T-helper 2 cell (primary cell): ENCODE data around the gene DTX3.
A peak's percentile ranks its signal among the peaks of the same experiment; 100 is the strongest.
"Not testable (repeated sequence)": the region's sequence is repeated elsewhere in the genome, so short reads cannot be mapped to it uniquely, and the experiment has no call there.

ENCODE experiments used
- DNase-seq, 5 experiments: peaks; one replicate each; pipeline versions ENCODE4 v3.0.0 to v3.0.0-alpha.2; 2012 to 2022

DTX3 gene

DNA sequence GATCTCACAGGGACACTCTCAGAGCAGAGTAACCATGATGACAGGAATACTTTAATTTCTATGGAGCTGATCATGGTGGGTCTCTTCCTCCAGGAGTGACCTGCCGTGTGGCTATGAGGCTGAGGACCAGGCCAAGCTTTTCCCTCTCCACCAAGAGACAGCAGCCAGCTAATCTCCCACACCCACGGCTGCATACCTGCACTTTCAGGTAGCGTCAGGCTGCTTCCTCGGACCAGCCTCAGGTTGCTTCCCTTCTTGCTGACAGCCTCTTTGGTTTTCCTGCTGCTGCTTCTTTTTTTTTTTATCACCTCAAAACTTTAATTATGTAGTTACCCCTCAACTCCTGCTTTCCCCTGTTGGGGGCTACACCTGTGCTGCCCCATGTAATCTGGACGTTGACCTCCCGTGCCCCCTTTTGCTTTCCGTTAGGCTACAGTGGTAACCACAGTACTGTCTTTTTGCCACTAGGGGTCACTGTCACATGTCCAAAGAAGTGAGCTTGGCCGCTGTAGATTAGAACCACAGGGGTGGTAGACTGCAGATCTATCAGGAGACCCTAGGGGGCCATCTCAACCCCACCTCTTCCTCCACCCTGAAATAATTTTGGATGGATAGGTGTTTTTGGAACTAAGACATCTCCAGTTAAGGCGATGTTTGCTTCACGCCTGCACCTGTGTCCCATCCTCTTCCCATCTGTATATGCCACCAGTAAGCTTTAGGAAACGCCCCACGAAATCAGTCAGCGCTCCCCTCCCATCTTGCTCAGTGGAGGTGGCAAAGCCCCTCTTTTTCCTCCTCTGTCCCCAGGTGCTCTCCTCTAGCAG, 21.4 kb upstream of the DTX3 start:
- peak in 4 of 5 experiments; percentile 43 to 81 (median 57) for DNase-seq

DNA sequence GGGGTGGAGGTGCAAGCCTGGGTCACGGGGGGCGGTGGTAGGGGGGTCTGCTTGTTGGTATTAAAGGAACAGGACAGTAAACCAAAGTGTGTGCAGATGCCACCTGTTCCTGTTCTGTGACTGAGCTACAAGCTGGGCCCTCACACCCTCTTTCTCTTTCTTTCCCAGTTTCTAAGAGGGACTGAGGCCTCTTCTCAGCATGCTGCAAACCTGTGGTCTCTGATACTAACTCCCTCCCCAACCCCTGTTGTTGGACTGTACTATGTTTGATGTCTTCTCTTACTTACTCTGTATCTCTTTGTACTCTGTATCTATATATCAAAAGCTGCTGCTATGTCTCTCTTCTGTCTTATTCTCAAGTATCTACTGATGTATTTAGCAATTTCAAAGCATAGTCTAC, 20.6 kb upstream of the DTX3 start:
- DNase-seq: no peak

DNA sequence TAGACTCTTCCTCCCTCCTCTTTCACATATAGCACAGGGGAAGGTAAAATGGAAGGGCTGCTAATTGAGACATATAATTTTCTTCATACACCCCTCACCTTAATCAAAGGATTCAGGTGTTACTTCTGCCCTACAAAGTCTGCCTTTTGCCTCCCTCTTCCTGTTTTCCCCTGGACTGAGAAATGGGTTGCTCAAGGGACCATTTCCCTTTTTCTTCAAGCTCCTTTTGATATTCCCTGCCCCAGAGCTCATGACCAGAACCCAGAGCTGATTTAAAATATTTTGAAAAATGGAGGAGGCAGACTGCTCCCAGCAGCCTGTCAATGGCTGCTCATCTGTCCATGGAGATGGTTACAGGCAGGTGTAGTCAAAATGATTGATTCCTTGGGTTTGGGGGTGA, 19.9 kb upstream of the DTX3 start:
- DNase-seq: no peak

DNA sequence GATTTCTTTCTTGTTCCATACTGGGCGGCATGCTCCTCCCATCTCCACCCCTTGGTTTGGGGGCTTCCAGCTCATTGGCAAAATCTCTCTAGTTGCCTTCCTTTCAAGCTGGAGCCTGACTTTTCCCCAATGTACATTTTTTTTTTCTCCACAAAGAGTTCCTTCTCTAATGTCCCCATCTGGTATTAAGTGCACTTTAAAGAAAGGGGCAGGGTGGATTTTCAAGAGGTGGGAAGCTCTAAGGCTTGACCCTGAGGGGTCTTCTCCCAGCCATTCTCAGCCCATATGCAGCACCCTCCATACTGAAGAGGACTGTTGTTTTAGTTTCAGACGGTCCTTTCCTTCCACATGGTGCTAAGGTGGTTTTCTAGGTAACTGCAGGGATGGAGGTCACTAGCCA, 19.5 kb upstream of the DTX3 start:
- DNase-seq: no peak

DNA sequence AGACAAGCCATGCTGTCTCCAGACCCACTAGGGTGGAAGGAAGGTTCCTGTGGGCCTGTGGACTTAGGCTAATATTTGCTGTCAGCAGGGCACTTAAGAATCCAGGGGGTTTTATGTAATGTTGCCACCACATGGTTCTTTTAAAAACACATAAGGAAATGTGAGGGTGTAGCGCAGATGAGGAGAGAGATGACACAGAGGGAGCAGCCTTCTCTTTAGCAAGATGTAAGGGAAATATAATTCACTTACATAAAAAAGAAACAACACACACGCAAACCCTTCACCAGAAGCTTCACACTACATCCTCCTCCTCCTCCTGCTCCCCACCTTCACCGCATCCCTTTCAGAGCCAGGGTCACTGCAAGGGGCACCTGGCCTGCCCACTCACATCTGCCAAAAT, 18.5 kb upstream of the DTX3 start:
- DNase-seq: no peak

DNA sequence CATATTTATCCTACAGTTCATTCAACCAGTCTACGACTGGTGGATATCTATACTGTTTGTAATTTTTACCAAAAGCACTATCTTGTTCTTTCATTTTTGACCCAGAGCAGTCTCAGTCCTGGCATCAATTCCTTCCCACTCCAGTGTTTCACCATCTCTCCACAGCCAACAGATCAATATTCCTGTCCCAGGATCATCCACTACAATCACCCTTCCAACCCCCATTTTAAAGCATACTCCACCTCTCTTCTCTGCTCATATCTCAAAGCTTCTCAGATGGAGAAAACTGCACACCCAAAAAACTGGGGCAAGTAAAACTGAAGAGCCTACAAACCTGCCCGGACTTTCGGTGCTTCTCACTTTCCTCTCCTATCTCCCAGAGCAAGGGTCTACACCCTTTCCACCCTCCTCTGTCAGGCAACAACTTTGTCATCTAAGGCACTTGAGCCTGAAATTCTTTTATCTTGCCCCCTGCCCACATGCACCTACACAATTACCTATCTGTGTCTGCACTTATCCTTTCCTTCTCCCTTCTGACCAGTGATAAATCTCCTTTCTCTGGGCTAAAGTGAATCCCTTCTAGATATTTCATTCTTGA, 17.7 kb upstream of the DTX3 start:
- no peak for DNase-seq

DNA sequence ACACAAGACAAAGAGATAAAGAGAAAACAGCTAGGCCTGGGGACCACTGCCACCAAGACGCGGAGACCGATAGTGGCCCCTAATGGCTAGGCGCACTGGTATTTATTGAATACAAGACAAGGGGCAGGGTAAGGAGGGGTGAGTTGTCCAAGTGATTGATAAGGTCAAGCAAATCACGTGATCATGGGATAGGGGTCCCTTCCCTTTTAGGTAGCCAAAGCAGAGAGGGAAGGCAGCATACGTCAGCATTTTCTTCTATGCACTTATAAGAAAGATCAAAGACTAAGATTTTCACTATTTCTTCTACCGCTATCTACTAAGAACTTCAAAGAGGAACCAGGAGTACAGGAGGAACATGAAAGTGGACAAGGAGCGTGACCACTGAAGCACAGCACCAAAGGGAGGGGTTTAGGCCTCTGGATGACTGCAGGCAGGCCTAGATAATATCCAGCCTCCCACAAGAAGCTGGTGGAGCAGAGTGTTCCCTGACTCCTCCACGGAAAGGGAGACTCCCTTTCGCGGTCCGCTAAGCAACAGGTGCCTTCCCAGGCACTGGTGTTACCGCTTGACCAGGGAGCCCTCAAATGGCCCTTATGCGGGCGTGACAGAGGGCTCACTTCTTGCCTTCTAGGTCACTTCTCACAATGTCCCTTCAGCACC, 15.5 kb upstream of the DTX3 start:
- not testable (repeated sequence) for DNase-seq

DNA sequence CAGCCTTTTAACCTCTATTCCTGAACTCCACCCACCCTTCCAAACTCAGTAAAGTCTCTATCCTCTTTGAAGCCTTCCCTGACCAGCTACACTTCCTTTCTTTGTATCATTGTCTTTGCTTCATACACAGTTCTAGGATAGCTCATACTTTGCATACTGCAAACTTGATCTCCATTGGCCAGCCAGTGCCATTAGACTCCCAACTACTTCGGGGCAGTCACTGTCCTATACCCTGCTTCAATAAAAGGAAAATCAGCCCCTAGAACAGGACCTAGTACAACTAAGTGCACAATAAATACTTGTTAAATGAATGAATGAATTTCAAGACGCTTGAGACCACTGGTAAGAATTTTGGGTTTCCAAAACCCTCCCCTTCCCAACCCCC, 14.2 kb upstream of the DTX3 start:
- no peak for DNase-seq

DNA sequence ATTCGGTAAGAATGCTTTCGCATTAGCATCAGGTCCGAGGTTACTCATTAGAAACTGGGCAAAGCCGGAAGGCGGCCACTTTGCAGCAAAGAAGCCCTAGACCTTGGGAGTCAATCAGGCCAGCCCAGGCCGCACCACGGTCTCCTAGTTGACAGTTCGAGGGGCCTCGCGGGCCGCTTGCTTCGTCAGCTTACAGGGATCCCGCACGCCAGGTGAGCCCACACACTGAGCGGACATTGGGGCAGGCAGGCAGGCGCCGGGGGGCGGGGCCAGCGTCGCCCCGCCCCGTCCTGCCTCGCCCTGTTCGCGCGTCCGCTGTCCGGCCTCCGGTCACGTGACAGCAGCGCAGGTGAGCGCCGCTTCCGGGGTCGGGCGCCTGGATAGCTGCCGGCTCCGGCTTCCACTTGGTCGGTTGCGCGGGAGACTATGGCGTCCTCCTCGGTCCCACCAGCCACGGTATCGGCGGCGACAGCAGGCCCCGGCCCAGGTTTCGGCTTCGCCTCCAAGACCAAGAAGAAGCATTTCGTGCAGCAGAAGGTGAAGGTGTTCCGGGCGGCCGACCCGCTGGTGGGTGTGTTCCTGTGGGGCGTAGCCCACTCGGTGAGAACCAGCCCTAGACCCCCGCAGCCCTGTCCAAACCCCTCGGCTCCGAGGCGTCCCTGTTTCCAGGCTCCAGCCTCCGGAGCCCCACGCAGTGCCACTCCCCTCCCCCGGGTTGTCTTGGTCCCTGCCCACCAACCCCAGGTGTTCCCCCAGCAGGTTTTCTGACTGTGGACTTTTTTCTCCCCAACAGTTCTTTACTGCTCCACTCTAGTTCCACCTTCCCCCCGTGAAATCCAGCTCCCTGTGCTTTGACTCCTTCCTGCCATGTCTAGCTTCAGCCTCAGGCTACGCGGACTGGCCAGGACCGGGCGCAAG, 13.5 kb upstream of the DTX3 start, which contains the start of gene PIP4K2C:
TSS of gene PIP4K2C (plus strand) at position 329 of the 918 bp plus-strand sequence. CDS start at position 427, 98 bp downstream.
- peak; percentile 65 to 84 (median 68) for DNase-seq

DNA sequence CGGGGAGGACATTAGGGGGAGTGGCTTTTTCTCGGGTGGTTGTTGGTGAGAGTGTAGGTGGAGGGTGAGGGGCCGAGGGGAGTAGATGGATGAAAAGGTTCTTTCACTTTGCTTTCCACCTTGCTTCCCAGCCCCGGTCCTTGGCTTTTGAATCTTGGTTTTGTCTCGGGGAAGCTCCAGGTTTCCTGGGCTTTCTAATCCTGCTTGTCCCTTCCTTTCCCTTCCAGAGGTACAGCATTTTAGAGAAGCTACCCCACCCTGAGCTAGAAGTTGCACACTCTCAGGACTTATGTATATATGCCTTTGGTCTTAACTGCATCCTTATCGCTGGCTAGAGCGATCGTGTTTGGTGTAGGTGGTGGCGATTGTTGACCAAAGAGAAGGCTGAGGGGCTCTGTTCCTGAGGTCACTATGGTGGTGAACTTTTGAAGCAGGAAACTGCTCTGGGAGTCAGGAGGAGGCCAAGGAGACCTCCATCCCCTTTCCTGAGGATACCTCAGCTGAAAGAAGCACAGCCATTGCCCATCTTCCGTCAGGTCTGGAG, 12.8 kb upstream of the DTX3 start:
- no peak for DNase-seq

DNA sequence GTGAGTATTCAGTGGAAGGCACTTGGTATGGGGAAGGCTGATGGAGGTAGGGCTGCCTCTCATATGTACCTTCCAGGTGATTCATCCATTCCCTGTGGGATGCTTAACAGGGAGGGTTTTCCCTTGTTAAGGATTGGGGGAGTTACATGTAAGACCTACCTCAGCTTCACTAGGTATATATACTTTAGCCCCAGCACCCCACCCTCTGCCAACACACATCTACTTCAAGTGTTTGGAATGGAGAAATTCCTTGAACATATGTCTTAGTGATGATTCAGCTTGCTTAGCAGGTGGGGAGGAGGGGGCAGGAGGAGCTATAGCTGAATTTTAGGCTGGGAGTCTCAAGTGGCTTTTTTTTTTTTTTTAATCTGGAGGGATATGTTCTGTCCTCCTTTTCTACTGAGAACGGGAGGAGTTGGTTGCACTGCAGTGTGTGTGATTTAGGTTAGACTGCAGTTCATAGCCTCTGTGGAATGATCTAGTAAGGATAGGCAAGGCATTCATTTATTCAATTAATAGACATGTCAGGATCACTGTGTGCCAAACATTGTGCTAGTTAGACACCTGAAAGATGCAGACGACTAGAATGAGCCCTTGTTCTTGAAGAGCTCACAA, 12.0 kb upstream of the DTX3 start:
- DNase-seq: no peak

DNA sequence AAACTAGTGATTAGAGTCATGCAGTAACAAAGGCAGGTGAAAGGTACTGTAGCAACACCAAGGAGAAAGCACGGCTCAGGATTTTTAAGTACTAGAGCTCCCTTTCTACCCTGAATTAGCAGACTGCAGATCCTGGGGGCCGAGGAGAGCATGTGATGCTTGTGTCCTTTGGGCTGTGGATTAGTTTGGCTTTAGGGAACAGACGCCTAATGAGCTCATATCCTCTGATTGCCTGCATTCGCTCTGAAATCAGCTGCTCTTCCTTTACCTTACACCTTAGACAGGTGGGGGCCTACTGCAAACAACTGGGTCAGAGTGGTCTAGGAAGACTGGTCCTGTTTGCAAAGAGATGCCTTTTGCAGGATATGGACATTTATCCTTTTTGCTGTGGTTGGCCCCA, 11.4 kb upstream of the DTX3 start:
- DNase-seq: no peak

DNA sequence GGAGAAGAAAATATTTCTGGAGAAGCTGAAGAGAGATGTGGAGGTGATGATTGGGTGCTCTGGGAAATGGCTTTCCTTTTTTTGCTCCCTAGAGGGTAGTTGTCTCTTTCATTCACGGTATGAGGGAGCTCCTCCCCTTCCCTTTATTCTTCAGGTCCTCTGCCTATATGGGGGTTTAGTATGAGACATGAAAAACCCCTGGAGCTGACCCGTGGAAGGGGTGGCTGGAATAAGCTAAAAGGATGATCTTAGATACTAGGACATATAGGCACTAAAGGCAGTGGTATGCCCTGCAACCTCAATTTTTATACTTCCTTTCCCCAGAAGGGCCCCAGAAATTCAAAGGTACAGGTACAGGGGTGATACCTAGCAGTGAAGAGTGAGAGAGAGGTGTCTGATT, 4.2 kb upstream of the DTX3 start:
- DNase-seq: no peak

DNA sequence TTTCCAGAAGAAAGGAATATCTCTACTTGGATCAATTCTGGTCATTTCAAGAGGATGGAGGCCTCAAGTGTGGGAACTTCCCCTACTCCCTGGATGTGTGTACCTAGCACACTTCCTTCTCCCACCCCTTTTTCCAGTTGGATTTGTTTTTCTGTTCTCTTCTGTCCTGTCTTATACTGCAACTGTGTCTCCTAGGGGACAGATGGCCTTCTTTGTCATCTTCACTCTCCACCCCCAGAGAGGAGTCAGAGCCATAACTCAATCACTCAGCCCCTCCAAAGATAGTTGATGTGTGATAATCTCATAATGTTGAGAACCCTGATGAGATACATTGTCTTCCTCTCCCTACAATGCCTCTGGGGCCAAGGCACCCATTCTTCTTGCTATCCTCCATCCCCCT, 2.1 kb upstream of the DTX3 start:
- no peak for DNase-seq

DNA sequence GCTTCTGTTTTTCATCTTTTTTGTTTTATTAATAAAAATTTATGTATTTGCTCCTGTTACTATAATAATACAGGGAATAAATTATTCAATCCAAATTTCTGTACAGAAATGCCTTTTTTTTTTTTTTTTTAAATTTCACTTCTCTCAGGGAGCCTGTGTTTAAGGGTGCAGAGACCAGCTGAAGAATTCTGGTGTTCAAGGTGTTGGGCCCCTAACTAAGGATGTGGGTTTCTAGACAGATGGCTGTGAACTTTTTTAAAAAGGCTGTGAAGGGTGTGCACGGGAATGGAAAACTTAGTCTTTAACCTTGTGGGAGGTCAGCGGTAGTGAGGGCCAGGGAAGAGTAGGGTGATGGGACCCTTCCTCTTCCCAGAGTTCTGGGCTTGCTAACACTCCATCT, 1.3 kb upstream of the DTX3 start:
- DNase-seq: no peak

DNA sequence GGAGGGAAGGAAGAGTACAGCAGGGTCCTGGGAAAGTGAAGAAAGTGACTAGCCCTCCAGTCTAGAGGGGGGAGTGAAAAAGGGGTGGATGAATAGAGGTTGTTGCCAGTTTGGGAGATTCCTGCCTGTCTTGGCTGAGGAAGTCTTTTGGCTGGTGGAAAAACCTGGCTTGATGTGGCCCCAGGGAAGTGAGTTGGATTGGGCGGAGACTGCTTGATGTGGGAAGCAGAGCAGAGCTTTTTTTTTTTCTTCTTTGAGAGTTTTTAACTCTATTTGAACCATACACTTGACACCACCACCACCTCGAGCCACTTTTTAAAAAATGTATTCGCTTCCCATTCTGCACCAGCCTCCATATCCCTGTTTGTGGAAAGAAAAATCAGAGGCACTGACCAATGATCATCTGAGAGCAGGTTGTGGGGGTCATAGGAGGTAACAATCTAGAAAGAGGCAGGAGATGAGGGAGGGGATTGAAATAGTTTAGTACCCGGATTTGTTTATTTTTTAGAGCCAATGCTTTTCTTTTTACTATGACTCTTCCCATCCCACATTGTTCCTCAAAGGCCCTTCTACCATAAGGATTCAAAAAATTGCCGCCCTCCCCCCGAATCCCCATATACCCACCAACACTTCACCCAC, 690 bp upstream of the DTX3 start:
- no peak for DNase-seq

DNA sequence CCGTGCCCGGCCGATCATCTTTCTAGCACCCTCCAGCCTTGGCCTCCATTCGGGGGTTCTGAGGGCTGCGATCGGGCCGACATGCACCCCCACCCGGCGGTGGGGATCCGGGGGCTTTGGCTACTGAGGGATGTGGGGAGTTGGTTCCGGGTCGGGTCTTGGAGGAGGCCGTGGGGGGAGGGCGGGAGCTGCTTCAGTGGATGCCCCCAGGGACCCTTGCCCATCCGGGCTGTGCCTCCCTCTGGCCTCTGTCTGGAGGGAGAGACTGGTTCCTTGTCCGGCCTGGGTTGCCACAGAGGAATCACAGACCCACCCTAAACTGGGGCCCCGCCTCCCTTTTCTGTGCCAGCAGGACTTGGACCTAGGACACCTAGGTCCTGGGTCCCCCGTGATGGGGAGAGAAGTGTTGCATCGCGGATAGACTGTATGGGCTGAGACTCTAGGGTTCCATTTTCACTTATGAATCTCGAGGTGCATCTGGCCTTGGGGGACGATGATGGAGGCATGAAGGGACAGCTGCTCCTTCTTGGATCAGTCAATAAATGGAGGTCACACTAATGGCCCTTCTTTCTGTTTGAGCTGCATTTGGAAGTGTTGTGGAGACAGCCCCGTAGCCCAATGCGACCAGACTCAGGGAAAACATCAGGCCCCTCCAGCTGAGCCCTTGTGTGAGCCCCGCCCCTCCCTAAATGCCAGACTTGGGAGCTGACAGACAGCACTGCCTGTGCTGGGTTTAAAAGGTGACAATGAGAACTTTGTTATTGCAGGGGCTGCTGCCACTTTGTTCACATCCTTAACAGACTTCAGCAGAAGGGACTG, 577 bp downstream of the DTX3 start:
- DNase-seq: peak in 1 of 5 experiments; percentile 16

DNA sequence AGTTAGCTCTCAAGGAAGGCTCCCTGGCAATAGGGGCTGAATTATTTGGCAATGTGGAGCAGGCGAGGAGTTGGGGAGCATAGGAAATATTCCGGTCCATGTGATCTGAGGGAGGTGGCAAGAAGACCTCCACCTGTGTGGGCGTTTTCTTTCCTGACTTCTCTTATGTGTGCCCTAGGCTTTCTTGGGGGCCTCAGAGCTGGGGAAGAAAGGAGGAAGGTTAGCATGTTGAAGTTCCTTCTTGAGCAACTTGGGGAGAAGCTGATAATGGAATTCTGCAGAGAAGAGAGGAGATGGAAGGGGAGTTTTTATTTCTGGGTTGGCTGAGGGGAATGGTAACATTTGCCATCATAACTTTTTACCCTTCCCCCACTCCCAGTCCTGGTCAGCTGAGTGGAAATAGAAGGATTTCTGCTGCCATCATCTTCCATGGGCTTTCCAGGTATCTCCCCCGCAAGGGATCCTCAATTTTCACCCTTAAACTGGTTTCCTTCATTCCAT, 1.2 kb downstream of the DTX3 start:
- no peak for DNase-seq

DNA sequence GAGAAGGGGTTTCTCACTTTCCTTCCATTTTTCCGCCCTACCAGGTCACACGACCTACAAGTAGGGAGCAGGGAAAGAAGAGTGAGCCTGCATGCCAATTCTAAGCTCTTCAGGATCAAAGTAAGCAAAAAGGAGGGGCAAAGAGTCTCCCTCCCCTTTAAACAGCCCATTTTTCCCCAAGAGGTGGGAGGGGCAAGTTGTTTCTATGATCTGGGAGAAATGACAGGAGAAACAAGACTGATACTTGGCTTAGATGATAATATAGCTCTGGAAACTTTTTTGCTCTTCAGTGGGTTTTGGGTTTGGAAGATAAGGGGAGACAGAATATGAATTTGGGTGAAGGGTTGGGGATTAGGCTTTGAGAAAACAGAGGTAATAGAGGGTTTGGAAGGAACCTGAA, 1.8 kb downstream of the DTX3 start:
- no peak for DNase-seq

DNA sequence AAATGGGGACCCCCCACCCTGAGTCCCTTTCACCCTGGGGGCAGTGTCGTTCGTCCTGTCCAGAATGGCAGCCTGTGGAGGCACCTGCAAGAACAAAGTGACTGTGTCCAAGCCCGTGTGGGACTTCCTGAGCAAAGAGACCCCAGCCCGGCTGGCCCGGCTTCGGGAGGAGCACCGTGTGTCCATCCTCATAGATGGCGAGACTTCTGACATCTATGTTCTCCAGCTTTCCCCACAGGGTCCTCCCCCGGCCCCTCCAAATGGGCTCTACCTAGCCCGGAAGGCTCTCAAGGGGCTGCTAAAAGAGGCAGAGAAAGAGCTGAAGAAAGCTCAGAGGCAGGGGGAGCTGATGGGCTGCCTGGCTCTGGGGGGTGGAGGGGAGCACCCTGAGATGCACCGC, 2.2 kb downstream of the DTX3 start:
- no peak for DNase-seq
